ENCODE measurements around the gene FBXO41.

FBXO41 gene

GRCh38 chr2:73258186-73258912 lies 25.9 kb downstream of the FBXO41 start:
- peaks cover 10% of the 10 kb centered on the region for H3K36me3 ChIP-seq (replicated peaks)
- no peak overlapping the region for H3K4me3 ChIP-seq (ENCODE audit: low read depth, low read length)
- no peaks in the 10 kb centered on the region for H3K27me3 ChIP-seq (replicated peaks)
- in situ Hi-C loops (cut with HindIII; ENCODE audit: low pct_ligation_motif_present, low sequenced_read_pairs): no loop called here
- TF ChIP-seq CTCF (IDR thresholded peaks at IDR 0.05; ENCODE audit: low read depth, low read length, missing control alignments): no peak
- DNase-seq: no peak
- H3K27ac ChIP-seq: no peak overlapping the region

GRCh38 chr2:73257425-73258125 lies 26.7 kb downstream of the FBXO41 start:
- no peak overlapping the region for H3K27ac ChIP-seq
- no peaks in the 10 kb centered on the region for H3K27me3 ChIP-seq (replicated peaks)
- DNase-seq: no peak
- H3K36me3 ChIP-seq (replicated peaks): peaks cover 16% of the 10 kb centered on the region
- in situ Hi-C loops (cut with HindIII; ENCODE audit: low pct_ligation_motif_present, low sequenced_read_pairs): no loop called here
- no peak for TF ChIP-seq CTCF (IDR thresholded peaks at IDR 0.05; ENCODE audit: low read depth, low read length, missing control alignments)
- H3K4me3 ChIP-seq (ENCODE audit: low read depth, low read length): no peak overlapping the region

GRCh38 chr2:73257021-73257420 lies 27.3 kb downstream of the FBXO41 start:
- TF ChIP-seq CTCF (IDR thresholded peaks at IDR 0.05; ENCODE audit: low read depth, low read length, missing control alignments): no peak
- no peak for DNase-seq
- no peak overlapping the region for H3K4me3 ChIP-seq (ENCODE audit: low read depth, low read length)
- no peaks in the 10 kb centered on the region for H3K27me3 ChIP-seq (replicated peaks)
- in situ Hi-C loops (cut with HindIII; ENCODE audit: low pct_ligation_motif_present, low sequenced_read_pairs): no loop called here
- H3K27ac ChIP-seq: no peak overlapping the region
- H3K36me3 ChIP-seq (replicated peaks): peaks cover 19% of the 10 kb centered on the region

- Histone ChIP-seq H3K36me3 (replicated peaks) (peaks cover 20% of the 10 kb centered on the region), H3K27me3 (replicated peaks) (no peaks in the 10 kb centered on the region), H3K27ac (no peak overlapping the region), H3K4me3 (ENCODE audit: low read depth, low read length) (no peak overlapping the region)
- DNase-seq: no peak
- in situ Hi-C loops (cut with HindIII; ENCODE audit: low pct_ligation_motif_present, low sequenced_read_pairs): no loop called here
- TF ChIP-seq CTCF (IDR thresholded peaks at IDR 0.05; ENCODE audit: low read depth, low read length, missing control alignments): no peak
These were observed 27.7 kb downstream of the FBXO41 start for GRCh38 chr2:73256618-73256922.

- Histone ChIP-seq H3K4me3 (ENCODE audit: low read depth, low read length) (no peak overlapping the region), H3K27me3 (replicated peaks) (no peaks in the 10 kb centered on the region), H3K27ac (no peak overlapping the region), H3K36me3 (replicated peaks) (peaks cover 23% of the 10 kb centered on the region)
- no peak for DNase-seq
- in situ Hi-C loops (cut with HindIII; ENCODE audit: low pct_ligation_motif_present, low sequenced_read_pairs): no loop called here
- no peak for TF ChIP-seq CTCF (IDR thresholded peaks at IDR 0.05; ENCODE audit: low read depth, low read length, missing control alignments)
These were observed 28.2 kb downstream of the FBXO41 start for GRCh38 chr2:73255907-73256617.
